Body of pancreas (tissue), 4 donors: ENCODE measurements around the gene CHAF1A.

Experiments used
- CTCF ChIP-seq, 7 experiments: fragments of 450-650 bp in 4 of 7; fragments of 200-600 bp in 3 of 7; sonication (generic) in 3 of 7; IDR thresholded peaks; one replicate each; pipeline ENCODE4 v1.5.1; 2016 to 2019; ENCODE audit warnings: antibody characterized with exemption in 7 of 7
- POLR2A ChIP-seq, 3 donors: fragments of 450-650 bp; IDR thresholded peaks; one replicate each; pipeline ENCODE4 v1.6.1; 2016; ENCODE audit warnings: antibody characterized with exemption in 3 of 3, mild to moderate bottlenecking in 2 of 3

- peak in 4 of 7 experiments; percentile 3 to 25 (median 12) for TF ChIP-seq CTCF (IDR thresholded peaks at IDR 0.05)
- no peak for TF ChIP-seq POLR2A (IDR thresholded peaks at IDR 0.05)
Measured at GRCh38 chr19:4369888-4370260, 32.6 kb upstream of the CHAF1A start.
